Measurements from ENCODE around the gene MAP3K8.

GRCh38 chr10:30502266-30503060 lies 68.5 kb downstream of the MAP3K8 start:
- TF ChIP-seq CTCF (IDR thresholded peaks at IDR 0.05) (no peak), EZH2 (IDR thresholded peaks at IDR 0.05) (no peak)

Measured in neural progenitor cell (in vitro differentiated cells).